AG08396 (cell line): ENCODE results near the gene AK1.

Experiments
- DNase-seq: peaks from one replicate; pipeline ENCODE4 v3.0.0; 2012; ENCODE audit warnings: low spot score, mixed read lengths

The AK1 gene

DNA sequence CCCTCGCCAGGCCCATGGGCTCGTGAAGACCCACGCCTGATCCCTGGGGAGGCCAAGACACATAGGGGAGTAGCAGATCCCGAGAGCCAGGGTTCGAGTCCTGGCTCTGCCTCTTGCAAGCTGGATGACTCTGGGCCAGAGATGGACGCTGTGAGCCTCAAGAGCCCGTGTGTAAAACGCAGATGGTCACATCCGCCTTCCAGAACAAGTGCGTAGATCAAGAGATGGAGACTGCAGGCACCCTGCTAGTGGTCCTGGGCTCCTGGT lies 31.1 kb upstream of the AK1 start:
- DNase-seq: no peak

DNA sequence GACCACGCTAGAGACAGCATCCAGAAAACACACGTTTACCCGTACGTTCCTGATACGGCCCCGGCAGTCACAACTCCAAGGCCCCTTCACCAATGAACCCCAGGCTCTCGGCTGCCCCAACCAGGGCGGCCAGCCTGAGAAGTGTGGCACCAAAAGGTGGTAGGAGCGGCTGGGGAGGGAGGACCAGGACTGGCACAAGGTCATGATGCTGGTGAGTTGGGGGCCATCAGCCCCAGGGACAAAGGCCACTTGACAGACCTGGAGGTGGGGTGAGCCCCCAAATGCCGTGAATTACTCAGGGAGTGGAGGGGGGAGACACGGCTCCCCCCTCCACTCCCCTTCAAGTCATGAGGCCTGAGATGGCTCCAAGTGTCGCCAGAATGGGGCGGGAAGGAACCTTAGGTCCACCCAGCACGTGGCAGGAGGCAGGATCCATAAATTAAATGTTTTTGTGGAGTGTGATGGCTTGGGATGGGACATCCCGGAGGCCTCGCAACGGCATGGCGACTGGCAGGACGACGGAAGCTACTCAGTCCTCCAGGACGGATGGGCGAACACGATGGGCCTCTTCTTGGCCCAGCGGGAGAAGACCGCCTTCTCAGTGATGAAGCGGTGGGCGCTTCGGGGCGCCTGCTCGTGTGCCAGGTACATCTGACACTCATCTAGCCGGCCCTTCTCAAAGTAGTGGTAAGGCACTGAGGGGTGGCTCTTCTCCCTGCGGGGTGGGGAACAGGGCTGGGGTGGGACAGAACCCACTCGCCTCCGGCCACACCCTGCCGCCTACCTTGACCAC lies 30.6 kb upstream of the AK1 start:
- DNase-seq: no peak

DNA sequence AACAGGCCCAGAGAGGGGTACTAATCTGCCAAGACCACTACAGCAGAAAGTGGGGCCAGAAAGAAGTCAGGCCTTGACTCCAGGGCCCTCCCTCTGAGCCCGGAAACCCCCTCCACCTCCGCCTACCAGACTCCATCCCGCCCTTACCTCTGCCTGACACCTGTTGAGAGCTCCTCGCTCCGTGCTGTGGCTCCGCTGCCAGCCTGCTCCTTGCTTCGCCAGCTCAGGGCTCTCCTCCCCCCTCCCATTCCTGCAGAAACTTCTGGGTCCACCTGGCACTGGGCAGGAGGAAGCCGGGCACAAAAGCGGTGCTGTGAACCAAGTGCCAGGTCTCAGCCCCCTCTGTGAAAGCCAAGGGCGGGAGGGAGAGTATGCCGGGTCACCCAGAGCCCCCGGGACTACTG lies 28.3 kb upstream of the AK1 start:
- DNase-seq: no peak

GRCh38 chr9:127905004-127905728 lies 27.7 kb upstream of the AK1 start:
- no peak for DNase-seq

- no peak for DNase-seq
These were observed 27.1 kb upstream of the AK1 start for GRCh38 chr9:127904561-127905003.

DNA sequence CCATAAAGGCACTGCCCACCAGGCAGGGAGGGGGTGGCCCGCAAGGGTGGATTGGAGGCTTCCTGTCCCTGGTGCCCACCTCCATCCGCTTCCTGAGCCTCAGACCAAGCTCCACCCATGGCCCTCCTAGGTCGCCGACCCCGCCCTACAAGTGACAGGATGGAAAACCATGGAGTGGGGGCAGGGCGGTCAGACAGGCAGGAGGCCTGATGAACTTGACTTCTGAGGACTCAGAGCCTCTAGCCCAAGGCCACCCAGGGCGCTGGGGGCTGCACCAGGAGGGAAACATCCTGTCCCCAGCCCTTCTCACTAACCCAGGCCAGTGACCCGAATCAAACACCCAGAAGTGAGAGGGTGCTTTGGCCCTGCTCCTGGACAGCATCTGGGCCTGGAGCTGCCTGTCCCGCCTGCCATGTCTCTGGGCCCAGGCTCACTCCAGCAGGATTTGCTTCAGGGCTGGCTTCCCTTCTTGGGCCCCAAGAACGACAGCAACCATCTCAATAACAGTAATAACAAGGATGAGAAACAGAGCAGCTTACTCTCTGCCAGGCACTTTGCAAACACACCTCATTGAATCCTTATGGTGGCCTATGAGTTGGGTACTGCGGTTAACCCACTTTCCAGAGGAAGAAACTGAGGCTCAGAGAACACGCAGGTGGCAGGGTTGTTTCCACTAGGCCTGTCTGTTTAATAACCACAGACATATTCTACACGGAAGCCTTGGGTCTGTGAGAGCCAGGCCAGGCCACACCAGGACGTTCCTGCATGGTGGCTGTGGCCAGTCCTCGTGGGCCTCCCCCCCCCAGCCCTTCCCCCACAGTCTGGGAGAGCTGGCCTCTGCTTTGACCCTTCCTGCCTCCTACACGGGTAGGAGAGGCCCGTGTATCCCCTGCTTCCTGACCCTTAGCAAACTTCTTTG lies 26.3 kb upstream of the AK1 start:
- no peak for DNase-seq

- DNase-seq: peak; percentile 93
These were observed 21.9 kb upstream of the AK1 start, which contains the start of gene ST6GALNAC6 for GRCh38 chr9:127899128-127899943. Gene ST6GALNAC6 (minus strand): TSS chr9:127899603. CDS start chr9:127897981, 1,622 bp downstream.

GRCh38 chr9:127898433-127899127 lies 21.1 kb upstream of the AK1 start:
- DNase-seq: peak; percentile 77

GRCh38 chr9:127897193-127897692 lies 19.8 kb upstream of the AK1 start:
- DNase-seq: peak; percentile 91

DNA sequence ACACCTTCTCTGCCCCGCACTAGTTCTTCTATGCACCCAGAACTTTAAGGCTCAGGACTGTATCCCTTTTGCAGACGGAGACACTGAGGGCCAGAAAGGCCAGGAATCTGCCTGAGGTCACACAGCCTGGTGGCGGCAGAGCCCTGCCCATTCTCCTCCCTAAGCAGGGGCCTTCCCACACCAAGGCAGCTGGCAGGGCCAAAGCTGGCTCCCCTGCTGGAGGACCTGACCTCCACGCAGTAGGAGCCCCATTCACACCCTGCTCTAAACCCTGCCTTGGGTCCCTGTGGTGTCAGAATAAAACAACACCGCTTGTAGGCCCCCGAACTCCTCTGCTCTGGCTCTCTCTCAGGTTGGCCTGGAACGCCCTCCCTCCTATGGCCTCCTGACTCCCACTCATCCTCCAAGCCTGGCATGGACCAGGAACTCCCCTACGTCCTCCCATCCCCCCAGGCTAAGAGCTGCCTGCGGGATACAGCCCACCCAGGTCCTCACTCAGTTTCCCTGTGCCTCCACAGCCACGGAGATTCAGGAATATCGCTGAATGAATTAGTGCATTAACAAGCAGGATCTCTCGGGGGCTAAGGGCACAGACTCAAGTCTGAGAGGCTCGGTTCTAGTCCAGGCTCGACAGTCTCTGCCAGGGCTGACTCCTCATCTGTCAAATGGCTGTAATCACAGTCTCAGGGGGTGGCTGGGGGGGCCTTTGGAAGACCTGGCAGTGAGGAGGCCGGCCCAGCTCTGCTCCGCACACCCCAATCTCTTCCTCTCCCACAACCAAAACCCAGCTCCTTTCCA lies 19.1 kb upstream of the AK1 start:
- no peak for DNase-seq

DNA sequence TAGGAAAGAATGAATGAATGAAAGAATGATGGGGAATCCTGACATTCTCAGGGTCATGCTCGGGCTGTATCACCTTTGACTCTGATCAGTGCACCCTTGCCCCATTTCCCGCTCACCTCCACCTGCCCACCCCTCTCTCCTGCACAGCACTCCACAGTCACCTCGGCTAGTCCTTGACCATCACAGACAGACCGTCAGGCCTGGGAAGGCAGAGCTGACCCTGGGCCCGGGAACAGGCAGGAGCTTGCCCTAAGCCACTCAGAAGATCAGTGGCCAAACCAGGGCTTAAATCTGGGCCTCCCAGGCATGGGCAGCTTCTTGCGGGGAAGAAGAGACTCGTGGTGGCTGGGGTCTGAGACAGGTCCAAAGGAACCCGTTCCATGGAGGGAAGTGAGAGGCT lies 18.3 kb upstream of the AK1 start:
- DNase-seq: no peak

GRCh38 chr9:127893392-127893791 lies 15.9 kb upstream of the AK1 start:
- no peak for DNase-seq

GRCh38 chr9:127892831-127893230 lies 15.4 kb upstream of the AK1 start:
- no peak for DNase-seq

GRCh38 chr9:127890053-127890452 lies 12.6 kb upstream of the AK1 start:
- DNase-seq: no peak

- no peak for DNase-seq
These were observed 10.3 kb upstream of the AK1 start for GRCh38 chr9:127887792-127888191.

DNA sequence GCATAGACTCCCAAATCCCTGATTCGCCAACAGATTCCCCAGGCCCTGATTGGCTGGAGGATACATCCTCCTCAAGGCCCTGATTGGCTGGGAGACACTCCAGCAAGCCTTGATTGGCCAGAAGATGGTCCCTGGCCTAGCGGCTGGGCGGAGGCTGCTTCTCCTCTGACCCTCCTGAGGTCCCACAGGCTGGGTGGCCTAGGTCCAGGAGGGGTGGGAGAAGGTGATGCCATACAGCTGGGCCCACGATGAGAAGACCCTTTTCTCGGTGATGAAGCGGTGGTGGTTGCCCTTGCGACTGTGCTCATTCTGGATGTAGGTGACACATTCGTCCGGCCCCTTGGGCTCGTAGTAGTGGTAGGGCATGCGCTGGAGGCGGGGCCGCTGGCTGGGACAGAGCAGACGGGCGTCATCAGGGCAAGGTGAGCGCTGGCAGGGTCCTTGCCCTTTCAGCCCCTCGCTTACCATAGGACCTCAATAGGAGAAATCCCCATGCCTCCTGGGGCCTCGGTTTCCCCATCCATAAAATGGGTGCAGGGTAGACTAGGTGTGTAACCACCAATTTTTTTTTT lies 9.0 kb upstream of the AK1 start:
- no peak for DNase-seq

DNA sequence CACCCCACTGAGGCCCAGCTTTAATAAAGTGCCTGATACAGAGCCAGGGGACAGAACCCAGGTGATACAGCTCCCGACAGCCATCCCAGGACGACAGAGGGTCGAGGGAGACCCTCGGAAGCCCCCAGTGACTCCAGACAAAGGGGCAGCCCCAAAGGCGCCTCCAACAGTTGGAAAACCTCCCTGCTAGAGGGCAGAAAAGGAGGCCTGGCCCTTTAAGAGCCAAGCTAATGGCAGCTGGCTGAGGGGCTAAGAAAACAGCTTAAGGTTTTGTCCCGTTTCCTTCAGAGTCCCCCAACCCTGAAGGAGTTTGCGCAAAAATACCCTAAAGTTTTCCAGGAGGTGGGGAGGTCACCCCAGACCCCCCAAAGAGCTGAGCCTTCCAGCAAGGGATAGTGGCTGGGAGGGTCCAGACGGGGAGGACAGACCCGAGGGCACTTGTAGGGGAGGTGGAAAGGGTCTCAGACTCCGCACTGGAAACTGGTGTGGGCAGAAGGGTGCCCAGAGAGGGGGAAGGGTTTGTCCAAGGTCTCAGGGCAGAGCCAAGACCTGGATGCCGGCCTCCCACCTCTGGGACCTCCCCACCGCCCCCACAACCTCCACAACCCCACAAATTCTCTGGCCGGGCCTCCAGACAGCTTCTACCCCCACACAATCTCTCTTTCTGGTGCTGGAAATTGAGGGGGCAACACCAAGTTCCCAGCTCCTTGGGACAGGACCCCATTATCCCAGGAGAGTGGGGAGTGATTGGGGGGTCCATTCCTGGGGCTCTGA lies 8.2 kb upstream of the AK1 start:
- DNase-seq: no peak

DNA sequence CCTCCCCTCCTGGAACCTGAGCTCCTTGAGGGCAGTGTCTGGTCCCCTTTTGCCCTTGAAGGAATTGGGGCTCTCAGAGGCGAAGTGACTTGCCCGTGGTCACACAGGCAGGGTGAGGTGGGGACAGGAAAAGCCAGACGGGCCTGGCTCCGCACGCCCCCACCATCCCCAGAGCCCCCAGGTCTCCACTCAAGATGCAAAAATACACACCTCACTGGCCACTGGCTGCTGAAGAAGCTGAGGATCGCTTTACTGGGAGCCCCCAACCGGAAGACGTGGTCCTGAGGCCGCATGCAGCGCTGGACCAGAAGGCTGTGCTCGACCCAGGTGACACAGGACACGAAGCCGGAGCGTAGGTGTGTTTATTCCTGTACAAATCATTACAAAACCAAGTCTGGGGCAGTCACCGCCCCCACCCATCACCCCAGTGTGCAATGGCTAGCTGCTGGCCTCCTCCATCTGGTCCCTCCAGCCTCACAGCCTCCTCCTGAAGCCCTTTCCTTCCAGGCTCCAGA lies 7.6 kb upstream of the AK1 start:
- no peak for DNase-seq
